Measurements from ENCODE around the gene NDUFB10.

The NDUFB10 gene

DNA sequence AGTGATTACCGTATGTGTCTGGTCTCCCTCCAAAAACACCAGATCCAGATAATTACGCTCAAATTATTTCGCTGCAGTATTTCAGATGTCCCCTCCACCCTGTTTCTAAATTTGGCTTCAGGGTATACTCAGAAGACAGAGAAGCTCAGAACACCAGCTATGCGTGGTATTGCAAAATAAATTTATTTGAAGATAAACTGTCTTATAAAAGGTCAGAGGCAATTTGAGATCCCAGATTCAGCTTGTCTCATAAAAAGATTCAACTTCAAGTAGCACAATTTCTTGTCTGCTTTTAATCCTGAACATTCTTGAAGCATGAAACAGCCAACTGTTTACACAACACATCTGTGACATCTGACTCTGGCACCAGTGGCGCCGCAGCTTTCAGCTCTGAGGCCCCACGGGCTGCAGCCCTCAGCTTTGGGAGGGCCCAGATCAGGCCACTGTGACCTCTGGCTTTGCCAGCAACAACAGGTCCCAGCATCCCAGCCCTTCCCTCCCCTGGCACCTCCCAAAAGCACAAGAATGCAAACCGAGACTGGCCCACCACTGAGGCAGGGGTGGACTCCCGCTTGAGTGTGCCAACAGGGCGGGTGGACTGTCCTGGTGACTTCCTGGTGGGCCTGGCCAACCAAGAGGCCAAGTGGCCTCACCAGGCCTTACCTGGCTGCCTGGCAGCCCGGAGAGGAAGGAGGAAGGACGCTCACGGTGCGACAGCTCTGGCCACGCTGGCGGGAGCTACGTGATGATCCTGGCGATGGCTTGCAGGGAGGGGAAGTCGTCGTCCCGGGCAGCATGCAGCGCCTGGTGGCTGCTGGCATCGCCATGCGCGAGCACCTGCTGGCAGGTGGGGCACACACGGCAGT, 38.4 kb downstream of the NDUFB10 start:
- no peak for TF ChIP-seq ZFX (IDR thresholded peaks at IDR 0.05; ENCODE audit: borderline replicate concordance)
- TF ChIP-seq, protein P1, sequence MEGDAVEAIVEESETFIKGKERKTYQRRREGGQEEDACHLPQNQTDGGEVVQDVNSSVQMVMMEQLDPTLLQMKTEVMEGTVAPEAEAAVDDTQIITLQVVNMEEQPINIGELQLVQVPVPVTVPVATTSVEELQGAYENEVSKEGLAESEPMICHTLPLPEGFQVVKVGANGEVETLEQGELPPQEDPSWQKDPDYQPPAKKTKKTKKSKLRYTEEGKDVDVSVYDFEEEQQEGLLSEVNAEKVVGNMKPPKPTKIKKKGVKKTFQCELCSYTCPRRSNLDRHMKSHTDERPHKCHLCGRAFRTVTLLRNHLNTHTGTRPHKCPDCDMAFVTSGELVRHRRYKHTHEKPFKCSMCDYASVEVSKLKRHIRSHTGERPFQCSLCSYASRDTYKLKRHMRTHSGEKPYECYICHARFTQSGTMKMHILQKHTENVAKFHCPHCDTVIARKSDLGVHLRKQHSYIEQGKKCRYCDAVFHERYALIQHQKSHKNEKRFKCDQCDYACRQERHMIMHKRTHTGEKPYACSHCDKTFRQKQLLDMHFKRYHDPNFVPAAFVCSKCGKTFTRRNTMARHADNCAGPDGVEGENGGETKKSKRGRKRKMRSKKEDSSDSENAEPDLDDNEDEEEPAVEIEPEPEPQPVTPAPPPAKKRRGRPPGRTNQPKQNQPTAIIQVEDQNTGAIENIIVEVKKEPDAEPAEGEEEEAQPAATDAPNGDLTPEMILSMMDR (IDR thresholded peaks at IDR 0.05), result no peak
- no peak overlapping the region for H3K27ac ChIP-seq

DNA sequence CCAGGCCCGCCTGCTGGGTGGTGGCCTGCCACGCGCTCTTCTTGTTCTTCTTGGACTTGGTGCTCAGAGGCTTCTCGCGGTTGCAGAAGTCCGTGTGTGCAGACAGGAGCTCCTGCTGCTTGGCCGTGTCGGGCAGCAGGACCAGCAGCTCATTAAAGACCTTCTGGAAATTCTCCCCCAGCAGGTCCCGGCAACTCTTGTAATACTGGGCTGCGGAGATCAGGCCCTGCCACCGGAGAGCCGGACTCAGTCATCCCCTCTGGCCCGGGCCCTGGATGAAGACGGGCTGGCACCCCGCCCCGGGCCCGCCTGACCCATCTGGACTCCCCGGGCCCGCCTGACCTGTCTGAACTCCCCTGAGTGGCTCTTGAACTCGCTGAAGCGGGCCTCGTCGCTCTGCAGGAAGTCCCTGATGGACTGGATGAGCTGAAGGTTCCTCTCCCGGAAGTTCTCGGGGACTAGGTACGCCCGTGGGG, 39.1 kb downstream of the NDUFB10 start:
- no peak for TF ChIP-seq ZFX (IDR thresholded peaks at IDR 0.05; ENCODE audit: borderline replicate concordance)
- TF ChIP-seq, protein P1 (IDR thresholded peaks at IDR 0.05), result no peak
- no peak overlapping the region for H3K27ac ChIP-seq

DNA sequence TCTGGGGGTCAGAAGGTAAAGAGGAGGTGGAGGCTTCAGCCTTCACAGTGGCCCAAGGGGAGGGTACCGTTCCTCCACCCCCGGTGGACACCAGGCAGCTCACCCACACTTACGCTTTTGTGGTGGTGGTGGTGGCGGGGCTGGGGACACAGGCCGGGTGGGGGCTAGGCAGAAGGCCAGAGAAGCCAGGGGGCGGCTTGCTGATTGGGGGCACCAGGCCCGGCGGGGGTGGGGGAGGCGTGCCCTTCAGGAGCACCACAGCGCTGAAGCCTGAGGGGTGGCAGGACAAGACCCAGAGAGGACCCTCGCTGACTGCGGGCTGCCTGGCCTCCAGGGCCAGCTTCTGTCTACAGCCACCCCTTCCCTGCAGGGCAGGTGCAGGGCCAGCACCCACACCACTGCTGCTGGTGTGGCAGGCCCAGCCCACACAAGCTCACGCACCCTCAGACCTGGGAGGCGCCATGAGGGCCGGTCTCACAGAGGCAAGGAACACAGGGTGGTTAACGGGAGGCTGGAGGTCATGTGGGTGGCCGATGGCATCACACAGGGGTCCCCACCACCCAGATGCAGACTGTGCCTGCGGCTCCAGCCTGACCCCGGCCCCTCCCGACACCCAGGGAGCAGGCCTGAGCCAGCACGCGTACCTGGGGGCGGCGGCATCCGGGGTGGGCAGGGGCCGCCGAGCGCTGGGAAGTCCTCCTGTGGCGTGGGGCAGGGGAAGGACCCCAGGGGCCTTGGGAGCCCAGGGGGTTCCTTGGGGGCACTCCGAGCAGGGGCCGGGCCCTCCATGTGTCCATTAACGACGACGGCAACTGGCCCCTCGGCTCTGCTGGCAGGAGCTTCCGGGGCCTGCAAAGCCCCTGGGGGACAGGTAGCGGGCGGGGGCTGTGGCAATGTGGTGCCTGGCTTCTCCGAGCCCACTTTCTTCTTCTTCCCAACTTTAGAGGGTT, 39.8 kb downstream of the NDUFB10 start:
- TF ChIP-seq, protein P1 (IDR thresholded peaks at IDR 0.05), result no peak
- no peak for TF ChIP-seq ZFX (IDR thresholded peaks at IDR 0.05; ENCODE audit: borderline replicate concordance)

DNA sequence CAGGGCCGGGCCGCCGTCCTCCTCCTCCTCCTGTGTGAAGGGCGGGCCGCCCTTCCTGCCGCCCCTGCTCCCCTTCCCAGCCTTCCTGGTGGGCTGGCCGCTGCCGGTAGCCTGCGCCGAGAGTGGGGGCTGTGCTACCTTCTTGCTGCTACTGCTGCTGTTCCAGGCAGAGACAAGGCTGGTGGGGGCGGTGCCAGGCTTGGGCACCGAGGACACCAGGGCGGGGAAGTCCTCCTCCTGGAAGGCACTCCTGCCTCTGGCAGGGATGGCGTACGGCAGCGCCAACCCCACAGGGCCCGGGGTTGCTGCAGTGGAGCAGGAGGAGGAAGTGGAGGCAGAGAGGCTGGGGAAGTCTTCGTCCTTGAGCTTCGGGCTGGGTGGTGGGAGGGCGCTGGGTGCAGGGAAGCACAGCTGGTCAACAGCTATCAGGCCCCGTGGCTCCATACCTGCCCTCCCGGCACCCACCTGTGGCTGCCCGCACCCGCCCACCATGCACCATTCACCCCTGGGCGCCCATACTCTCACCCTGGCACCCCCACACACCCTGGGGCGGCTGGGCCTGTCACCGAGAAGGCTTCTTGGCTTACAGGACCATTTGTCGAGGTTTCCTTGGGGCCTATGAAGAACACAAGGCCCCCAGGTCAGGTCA, 40.7 kb downstream of the NDUFB10 start:
- H3K27ac ChIP-seq, result no peak overlapping the region
- TF ChIP-seq, protein P1 (IDR thresholded peaks at IDR 0.05), result no peak
- no peak for TF ChIP-seq ZFX (IDR thresholded peaks at IDR 0.05; ENCODE audit: borderline replicate concordance)

More for the DNA sequence above, 39.8 kb downstream of the NDUFB10 start:
- no peak overlapping the region for H3K27ac ChIP-seq

DNA sequence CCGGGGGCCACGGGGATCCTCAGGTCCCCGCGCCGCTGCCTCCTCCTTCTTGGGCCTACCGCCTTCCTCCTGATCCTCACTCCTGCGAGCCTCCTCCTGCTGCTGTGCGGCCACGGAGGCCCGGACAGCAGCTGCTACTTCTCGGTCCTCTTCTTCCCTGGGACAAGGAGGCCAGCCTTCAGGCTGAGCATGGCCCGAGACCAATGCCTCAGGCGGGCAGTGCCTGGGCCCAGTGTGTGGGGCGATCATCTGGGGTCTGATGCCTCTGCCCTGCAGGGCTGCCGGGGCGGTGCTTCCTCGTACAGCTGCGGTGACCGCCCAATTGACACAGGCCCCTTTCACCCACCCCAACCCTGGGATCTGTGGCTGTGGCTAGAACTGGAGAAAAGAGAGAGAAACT, 41.7 kb downstream of the NDUFB10 start:
- no peak overlapping the region for H3K27ac ChIP-seq
- no peak for TF ChIP-seq ZFX (IDR thresholded peaks at IDR 0.05; ENCODE audit: borderline replicate concordance)
- TF ChIP-seq, protein P1 (IDR thresholded peaks at IDR 0.05), result no peak

DNA sequence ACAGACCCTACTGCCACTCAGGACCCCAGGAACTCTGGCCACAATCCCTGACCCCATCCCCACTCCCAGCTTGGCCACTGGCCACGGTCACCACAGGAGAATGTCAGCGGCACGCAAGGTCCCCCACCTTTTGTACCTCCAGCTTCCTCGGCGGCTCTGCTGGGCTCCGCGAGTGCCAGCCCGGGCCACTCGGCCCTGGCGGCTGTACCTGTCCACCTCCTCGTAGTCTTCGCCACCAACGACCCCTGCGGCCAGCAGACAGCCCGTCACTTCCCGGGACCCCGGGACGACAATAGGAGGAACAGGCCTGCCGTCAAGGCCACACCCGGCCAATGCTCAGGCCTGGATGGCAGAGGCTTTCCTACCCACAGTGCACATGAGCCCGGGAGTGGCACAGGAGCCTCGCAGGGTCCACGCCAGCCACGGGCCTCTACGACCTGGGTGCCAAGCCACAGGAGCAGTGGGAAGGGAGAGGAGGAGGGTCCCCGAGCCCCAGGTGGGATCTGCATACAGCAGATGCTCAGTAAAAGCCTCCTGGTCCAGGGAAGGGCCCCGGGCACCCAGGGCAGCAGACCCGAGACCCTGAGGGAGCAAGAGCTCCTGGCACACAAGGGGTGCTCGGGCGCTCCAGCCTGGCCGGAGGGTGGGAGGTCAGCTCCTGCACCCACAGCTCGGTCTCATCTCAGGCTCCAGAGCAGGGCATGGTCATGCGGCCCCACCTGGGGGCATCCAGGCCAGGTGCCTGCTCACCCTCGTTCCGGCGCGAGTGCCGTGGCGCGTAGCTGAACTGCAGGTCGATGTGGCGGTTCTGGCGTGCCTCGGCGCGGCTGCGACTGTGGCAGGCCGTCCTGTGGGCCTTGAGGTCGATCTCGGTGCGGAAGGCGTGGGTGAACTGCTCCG, 42.4 kb downstream of the NDUFB10 start:
- TF ChIP-seq ZFX (IDR thresholded peaks at IDR 0.05; ENCODE audit: borderline replicate concordance), result no peak
- TF ChIP-seq, protein P1 (IDR thresholded peaks at IDR 0.05), result no peak
- no peak overlapping the region for H3K27ac ChIP-seq

Measured in 22Rv1 (cell line).